GM18519 (cell line): ENCODE results near the gene CDH4.

ENCODE experiments used
- ATAC-seq: cut with Tn5 transposase; IDR thresholded peaks from one replicate; pipeline ENCODE4 v1.9.1; 2021; ENCODE audit warnings: mild to moderate bottlenecking, moderate library complexity; ENCODE audit not compliant: unreplicated experiment, low FRiP score

CDH4 gene

GRCh38 chr20:61884571-61885389 lies 632.7 kb downstream of the CDH4 start:
- ATAC-seq = no peak

DNA sequence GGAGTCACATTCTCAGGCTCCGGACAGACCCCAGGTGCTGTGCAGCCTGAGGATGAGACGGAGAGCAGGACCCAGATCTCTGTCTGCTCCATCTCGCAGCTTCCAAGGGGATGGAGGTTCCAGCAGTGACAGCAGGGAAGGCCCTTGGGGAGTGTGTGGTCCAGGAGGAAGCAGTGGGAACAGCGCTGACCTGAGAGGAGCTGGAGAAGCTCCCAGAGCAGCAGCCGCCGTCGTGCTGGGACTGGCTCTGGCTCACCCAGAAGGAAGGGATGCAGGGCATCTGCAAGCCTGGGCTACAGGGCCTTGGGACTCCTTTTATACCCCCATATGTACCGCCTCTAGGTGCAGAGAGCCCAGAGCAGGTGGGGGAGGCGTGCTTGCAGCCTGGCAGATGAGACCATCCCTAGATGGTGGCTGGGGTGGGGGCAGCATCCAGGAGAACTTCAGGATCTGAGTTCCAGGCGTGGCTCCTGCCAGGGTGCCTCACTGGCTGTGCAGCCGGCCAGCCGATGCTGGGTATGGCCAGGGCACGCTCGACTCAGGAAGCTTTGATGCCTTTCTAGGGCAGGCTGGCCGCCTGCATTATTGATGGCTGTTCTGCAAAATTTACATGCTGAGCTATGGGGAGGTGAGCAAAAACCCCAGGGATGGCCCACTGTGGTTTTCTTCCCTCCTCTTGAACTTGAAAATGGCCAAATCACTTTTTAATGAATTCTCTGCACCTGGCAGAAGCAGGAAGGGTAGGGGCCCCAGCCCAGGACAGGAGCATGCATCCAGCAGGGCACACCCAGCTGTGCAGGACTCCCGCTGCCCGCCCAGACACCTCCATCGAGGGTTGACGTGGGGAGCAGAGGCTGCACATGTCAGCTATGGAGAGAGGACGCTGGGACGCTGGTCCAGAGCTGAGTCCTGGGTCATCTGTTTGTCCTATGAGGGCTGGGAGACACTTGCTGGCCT lies 634.0 kb downstream of the CDH4 start:
- ATAC-seq = no peak

GRCh38 chr20:61886721-61887595 lies 634.9 kb downstream of the CDH4 start:
- no peak for ATAC-seq

- no peak for ATAC-seq
Observed at GRCh38 chr20:61887596-61888093, 635.6 kb downstream of the CDH4 start.

DNA sequence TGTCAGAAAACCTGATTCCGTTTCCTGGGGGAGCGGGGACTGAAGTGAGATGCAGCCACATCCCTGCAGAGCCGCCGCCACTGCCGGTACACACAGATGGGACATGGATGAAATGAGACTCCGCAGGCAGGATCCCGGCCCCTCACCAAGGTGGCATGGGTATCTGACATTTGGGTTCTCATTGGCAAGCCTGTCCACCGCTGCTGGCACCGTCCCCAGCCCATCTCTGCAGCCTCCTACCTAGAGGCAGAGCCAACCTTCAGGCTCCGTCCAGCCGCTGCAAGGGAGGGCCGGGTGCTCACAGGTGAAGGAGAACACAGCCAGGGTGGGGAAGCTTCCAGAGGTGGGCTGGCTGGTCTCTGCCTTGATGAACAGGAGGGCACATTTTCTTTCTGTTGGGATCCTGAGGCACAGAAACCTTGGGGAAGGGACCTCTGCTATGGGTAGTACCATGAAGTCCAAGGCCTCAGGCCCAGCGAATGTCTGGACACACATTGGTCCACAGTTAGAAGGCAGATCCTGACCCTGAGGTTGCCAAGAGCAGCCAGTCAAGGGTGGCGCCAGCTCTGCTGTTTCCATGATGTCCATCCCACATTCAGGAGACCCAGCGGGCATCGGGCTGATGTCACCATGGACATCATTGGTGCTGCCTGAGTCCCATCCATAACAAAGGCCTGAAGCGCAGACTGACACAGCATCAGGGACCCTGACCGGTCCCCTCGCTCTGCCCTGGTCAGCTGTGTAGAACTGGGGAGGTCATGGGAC lies 636.2 kb downstream of the CDH4 start:
- ATAC-seq = no peak

- ATAC-seq = no peak
Observed at GRCh38 chr20:61889659-61890058, 637.6 kb downstream of the CDH4 start.

GRCh38 chr20:61890210-61890609 lies 638.1 kb downstream of the CDH4 start:
- no peak for ATAC-seq

DNA sequence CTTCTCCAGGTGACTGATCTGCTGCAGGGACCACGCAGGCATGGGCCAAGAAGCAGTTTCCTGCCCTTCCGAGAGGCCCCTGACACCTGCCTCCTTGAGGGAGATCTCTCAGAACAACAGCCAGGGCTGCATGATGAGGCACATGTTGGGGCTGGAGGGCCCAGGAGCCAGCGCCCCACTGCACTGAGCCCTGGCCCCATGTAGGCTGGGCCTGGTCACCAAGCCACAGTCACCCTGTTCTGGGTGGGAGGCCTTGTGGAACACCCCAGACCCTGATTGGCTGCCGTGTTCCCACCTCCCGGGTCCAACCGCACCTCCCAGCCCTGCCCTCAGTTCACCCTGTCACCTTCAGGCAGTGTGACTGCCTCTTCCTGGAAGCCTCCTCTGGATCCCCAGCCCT lies 639.4 kb downstream of the CDH4 start:
- ATAC-seq = no peak

DNA sequence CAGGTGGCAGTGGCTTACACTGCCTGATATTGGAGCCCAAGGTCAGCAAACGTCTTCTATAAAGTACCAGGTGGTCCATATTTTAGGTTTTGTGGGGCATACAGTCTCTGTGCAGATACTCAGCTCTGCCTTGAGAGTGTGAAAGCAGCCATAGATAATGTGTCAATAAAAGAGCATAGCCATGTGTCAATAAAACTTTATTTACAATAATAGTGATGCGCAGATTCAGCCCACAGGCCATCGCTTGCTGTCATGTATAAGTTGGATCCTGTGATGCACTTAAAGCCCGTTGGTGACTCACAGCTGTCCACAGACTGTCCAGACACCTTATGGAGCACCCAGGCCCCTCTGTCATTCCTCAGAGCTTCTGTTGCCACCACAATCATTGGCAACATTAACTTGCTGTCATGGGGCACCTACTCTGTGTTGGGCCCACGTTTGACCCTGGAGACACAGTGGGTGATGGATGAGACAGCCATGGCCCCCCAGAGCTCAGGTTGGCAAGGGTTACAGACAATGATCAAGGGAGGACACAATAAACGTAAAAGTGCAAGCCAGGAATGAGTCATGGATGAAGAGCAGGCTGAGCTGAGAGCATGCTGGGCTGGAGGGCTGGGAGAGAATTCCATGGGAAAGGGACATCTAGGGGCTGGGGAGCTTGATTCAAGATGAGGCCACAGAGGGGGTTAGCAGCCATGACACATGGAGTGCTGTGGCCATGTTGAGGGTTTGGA lies 640.0 kb downstream of the CDH4 start:
- no peak for ATAC-seq

- ATAC-seq = no peak
Observed at GRCh38 chr20:61895016-61895415, 643.0 kb downstream of the CDH4 start.

DNA sequence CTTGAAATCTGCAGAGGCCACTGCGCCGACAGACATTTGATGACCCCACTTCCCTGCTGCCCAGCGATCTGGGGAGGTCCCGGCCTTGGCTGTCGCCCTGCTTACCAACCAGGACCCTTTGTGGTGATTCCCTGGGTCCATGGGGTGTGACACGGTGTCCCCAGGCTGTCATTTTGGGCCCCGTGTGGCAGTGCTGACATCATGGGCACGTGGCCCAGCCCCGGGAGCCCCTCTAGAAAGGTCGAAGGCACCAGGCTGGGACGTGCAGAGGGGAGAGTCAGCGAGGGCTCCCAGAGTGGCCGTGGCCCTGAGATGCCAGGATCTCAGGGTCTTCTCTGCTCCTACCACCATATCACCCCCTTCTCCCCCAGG lies 643.6 kb downstream of the CDH4 start:
- ATAC-seq = no peak

DNA sequence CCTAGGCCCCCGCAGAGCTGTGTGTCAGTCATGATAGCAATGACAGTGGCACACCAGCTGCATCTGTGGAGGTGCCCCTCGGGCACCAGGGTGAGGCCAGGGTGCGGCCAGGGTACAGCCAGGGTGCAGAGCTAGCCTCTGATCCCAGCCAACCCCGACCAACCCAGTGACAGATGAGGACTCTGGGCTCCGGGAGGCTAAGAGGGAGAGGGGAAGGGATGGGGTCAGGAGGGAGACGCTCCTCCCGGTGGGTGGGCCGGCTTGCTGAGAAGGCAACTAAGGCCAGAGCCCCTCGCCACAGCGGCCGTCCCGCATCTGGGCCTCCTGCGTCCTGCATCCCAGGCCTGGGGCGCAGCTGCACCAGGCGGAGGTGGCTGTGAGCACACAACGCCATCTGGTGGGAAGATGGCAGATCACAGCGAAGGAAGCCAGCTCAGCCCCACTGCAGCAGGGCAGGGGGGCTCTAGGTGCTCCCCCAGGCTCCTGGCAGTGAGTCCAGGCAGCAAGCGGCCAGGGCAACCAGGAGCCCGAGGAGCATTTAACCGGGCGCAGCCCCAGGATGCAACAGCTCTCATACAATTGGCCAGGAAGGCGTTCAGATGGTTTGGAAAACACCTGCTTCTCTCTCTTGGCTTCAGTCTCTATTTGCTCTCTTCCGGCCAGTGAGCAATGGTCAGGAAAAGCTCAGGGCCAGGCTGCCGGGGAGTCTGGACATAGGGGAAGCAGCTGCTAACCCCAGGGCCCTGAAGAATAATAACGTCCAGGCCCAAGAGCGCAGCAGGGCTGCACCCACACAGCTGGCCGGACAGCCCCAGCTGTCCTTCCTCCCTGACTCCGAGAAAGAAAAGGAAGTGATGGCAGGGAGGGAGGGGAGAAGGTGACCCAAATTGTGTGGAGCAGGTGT lies 644.2 kb downstream of the CDH4 start:
- no peak for ATAC-seq

DNA sequence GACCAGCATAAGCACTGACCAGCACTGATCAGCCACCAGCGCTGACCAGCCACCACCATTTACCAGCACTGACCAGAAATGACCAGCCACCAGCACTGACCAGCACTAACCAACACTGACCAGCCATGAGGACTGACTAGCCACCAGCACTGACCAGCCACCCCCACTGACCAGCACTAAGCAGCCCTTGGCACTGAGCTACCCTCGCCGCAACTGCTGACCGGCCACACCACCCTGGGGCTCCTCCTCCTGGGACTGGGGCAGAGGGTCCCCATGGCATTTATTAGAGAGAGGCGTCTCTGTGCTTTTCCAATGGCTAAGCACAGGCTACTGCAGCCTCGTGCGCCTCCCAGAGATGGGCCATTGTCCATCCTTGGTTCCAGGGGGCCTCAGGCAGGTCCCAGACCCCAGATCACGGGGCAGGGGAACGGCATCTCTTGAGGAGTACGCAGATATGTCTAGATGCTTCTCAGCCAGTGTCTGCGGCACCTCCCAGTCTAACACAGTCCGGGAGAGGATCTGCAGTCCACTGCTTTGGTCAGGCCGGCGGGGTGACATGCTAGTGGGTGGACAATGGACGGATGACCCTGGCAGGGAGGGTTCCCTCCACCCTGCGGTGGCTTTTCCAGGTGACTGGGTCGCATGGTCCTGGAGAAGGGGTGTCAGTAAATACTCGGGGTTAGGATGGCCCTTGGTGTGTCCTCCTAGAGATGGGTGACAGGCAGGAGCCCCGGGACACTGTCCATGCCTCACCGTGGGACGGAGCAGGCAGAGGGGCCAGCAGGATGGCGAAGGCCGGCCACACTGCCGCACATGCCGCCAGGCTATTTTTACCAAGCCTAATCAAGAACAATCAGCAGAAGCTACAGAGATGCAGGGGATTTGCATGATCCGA lies 645.6 kb downstream of the CDH4 start:
- ATAC-seq = no peak

- no peak for ATAC-seq
Observed at GRCh38 chr20:61898405-61898804, 646.3 kb downstream of the CDH4 start.

DNA sequence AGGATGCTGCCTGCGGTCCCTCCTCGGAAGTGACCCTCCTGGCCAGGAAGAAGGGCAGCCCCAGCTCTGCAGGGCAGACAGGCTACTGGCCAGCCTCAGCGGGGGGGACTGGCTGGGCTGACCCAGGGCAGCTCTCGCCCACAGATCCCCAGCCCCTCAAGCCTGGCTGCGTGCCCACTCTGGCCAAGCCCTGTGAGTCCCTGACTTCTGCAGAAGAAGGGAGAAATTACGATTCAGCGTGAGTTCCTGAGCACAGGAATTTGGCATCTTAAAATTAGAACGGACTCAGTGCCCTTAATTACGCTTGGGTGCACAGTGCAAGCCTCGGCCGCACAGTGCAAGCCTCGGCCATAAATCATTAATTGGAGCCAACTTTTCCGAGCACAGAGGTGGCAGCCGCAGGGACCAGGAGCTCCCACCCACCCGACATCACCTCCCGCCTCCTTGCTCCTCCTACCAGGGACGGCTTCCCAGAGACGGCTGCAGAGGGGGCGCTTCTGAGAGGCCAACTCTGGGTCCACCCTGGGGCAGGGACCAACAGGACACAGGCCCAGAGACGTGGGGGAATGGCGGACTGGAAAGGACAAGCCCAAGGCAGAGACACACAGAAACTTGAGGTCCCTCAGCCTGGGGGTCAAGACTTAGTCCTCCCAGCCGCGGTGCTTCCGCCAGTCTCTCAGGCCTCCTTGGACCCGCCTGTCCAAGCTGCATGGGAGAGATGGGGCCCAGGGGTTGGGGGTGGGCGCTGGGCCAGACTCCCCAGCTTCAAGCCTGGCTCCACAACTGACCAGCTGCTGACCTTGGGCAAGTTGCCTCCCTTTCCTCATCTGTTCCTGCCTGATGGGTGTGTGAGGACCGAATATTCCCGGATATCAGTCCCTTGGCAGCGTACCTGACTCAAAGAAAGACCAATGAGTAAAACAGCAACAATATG lies 648.2 kb downstream of the CDH4 start:
- no peak for ATAC-seq

DNA sequence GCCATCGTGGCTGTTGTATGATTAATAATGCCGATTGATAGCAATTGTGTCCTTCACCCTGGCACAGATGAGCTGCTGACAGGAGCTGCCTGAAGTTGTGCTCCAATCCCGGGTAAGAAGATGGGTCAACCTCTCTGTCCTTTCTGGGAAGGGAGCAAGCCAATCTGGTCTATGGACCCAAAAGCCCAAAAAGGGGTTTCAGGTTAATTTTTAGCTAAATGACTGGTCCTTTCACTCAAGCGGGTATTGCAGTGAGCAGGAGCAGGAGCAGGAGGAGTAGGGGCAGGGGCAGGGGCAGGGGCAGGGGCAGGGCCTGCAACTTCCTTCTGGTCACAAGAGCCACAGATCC lies 648.9 kb downstream of the CDH4 start:
- ATAC-seq = no peak
